ENCODE data around the gene COX6B2.
A peak's percentile ranks its signal among the peaks of the same experiment; 100 is the strongest.

Gene COX6B2

DNA sequence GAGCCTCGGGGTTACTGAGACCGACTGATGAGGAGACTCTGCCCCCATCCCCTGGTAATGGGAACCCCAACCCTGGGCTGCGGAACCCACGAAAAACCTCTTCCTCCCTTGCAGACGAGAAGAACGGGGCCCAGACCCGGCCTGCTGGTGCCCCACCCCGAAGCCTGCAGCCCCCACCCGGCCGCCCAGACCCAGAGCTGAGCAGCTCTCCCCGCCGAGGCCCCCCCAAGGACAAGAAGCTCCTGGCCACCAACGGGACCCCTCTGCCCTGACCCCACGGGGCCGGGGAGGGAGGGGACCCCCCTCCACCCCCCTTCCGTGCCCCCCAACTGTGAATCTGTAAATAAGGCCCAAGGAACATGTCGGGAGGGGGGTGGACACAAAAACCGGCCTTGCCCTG lies 42.7 kb downstream of the COX6B2 start:
- no peak for DNase-seq

DNA sequence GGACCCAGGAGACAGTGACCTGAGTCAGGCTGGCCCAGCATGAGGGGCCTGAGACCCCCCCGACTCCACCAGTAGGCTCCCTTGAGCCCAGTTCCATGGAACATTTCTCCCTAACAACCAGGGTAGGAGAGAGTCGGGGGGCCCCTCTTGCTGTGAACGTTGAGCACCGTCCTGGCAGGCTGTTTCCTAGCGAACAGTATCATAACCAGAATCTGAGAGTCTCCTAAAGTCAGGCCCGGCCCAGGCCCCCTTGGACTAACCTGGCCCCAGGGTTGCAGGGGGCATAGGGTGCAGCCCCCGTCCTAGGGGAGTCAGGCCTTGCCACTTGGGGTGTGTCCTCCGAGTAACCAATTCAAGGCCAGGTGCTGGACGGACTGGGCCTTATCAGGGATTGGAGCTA lies 43.1 kb downstream of the COX6B2 start:
- DNase-seq, result no peak

DNA sequence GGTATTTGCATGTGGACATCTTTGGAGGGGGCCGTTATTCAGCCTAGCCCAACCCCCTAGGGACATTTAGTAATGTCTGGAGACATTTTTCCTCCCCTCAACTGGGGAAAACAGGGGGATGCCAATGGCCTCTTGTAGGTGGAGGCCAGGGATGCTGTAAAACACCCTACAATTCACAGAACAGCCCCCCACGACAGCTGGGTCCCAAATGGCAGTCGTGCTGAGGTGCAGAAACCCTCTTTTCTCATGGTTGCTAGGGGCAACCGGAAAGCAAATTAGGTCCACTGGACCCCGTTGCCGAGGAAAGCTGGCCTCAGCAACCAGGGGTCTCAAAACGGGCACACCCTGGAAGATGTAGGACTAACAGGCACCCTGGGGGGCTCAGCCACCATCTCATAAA lies 44.0 kb downstream of the COX6B2 start:
- DNase-seq, result no peak

DNA sequence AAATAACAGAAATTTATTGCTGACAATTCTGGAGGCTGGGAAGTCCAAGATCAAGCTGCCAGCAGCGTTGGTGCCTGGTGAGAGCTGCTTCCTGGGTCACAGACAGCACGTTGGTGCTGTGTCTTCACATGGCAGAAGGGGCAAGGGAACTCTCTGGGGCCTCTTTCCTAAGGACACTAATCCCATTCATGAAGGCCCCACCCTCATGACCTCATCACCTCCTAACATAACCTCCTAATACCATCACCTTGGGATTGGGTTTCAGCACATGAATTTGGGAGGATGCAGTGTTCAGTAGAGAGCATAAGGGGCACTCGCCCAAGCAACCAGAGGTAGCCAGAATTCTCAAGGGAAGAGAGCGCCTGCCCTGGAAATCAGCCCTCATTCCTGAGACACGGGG lies 45.1 kb downstream of the COX6B2 start:
- no peak for DNase-seq

DNA sequence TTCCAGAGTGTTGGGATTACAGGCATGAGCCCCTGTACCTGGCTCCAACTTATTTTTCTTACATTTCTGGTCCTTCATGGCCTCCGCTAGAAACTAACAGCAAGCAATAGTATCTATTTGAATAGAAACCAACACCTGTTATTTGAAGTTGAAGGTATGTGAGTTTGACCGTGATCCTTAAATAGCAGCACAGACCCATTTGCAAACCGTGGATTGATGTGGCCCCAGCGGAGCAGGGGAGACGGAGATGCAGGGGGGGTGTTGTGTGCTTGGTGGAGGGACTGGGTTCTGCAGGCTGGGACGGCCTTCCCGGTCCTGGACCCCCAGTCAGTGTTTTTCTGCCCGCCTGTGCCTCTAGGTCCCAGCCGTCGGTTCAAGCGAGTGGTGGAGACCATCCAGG lies 46.2 kb downstream of the COX6B2 start:
- no peak for DNase-seq

DNA sequence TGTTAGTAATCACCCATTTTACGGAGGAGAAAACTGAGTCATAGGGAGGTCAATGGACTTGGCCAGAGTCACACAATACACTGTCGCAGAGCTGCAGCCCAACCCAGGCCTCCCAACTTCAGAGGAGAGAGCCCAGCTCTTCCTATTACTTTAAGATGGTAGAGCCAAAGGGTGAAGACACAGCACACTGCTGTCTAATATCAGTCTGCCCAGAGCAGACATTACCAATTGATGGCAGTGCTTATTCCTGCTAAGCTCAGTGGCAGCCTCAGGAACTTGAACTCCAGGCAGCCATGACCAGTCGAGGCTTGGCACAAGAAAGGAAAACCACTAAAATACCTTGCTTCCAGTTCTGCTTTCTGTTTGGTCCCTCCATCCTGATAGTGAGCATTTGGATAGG lies 47.8 kb downstream of the COX6B2 start:
- DNase-seq, result no peak

DNA sequence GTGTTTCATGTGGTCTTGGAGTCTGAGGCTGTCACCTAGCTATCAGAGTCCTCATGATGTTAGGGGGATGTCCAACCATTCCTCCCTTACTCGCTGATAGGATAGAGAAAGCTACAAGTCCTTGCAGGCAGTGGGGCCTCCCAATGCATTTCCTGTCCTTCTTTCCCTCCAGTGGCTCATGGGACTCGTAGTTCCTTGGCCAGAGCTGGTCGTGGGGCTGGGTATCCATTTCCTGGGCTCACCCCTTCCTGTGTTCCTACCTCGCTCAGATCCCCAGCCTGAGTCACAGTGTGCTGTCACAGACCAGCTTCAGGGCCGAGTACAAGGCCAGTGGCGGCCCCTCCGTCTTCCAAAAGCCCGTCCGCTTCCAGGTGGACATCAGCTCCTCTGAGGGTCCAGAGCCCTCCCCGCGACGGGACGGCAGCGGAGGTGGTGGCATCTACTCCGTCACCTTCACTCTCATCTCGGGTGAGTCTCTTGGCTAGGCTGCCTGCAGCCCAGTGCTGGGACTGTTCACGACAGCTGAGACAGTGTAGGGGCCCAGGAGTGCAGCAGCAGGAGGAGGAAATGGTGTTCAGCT lies 48.4 kb downstream of the COX6B2 start:
- DNase-seq, result no peak

DNA sequence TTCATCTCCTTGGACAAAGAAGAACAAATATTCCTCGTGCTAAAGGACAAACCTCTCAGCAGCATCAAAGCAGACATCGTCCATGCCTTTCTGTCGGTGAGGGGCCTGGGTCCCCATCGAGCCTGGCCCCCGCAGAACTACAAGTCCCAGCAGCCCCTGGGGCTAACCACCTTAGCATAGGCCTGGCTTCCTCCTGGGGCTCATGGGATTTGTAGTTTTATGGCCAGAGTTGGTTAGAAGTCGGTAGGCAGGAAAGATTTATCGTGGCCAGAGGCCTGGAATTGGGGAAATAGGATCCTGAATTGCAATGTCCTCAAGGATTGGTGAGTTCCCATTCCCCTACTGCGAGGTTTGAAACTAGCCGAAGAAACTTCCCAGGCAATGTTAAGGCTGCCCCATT lies 49.0 kb downstream of the COX6B2 start:
- DNase-seq, result no peak

DNA sequence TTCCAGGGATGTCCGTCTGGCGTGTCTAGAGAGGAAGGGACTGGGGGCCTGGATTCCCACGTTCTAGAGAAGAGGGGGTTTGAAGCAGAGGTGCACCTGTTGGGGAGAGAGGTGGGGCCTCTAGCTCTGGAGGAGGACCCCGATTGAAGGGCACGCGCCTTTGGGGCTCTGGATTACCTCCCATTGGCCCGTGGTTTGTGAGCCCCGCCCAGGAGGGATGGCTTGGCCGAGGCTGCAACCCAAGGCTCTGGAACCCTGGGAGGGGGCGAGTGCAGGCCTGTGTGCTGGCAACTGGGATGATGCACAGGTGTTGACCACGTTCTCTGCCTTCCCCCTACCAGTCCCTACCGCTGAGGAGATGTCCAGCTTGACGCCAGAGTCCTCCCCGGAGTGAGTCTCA lies 49.5 kb downstream of the COX6B2 start:
- DNase-seq, result no peak

DNA sequence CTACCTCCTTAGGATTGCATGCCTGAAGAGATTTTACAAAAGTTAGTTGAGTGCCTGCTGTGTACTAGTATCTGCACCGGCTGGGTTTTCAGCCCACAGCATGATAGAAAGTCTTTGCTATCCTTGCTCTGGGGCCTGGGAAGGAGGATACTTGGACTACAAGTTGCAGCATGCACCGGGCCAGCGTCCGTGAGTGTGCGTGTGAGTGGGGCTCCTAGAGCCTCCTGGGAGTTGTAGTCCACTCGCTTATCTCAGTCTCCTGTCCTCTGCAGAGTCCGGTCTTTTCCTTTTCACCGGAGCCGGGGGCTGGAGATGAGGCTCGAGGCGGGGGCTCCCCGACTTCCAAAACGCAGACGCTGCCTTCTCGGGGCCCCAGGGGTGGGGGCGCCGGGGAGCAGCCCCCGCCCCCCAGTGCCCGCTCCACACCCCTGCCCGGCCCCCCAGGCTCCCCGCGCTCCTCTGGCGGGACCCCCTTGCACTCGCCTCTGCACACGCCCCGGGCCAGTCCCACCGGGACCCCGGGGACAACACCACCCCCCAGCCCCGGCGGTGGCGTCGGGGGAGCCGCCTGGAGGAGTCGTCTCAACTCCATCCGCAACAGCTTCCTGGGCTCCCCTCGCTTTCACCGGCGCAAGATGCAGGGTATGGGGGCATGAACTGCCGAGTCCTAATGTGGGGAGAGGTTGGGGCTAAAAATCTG lies 50.1 kb downstream of the COX6B2 start:
- no peak for DNase-seq

DNA sequence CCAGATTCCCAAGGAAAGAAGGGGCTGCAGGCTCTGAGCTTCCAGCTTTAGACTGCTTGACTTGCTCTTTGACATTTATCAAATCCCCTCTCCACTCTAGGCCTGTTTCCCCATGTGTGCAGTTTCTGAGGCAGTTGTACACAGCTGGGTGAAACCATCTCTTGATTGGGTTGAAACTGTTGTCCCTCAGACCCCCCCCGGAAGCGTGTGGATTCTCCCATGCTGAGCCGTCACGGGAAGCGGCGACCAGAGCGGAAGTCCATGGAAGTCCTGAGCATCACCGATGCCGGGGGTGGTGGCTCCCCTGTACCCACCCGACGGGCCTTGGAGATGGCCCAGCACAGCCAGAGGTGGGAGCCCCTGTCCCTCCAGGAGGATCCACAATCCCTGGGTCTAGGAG lies 51.0 kb downstream of the COX6B2 start:
- no peak for DNase-seq

DNA sequence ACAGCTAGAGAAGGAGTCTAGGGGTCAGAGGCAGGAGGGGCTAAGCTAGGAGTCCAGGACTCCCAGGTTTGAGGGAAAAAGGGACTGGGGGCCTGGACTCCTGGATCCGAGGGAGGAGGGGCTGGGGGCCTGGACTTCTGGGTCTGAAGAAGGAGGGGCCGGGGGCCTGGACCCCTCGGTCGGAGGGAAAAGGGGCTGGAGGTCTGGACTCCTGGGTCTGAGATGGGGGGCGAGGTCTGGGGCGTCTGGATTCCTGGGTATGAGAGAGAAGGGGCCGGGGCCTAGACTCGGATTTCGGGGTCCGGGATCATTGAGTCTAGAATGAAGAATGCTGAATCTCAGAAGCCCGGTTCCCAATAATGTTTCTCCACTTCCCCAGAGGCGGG lies 52.2 kb downstream of the COX6B2 start:
- no peak for DNase-seq

DNA sequence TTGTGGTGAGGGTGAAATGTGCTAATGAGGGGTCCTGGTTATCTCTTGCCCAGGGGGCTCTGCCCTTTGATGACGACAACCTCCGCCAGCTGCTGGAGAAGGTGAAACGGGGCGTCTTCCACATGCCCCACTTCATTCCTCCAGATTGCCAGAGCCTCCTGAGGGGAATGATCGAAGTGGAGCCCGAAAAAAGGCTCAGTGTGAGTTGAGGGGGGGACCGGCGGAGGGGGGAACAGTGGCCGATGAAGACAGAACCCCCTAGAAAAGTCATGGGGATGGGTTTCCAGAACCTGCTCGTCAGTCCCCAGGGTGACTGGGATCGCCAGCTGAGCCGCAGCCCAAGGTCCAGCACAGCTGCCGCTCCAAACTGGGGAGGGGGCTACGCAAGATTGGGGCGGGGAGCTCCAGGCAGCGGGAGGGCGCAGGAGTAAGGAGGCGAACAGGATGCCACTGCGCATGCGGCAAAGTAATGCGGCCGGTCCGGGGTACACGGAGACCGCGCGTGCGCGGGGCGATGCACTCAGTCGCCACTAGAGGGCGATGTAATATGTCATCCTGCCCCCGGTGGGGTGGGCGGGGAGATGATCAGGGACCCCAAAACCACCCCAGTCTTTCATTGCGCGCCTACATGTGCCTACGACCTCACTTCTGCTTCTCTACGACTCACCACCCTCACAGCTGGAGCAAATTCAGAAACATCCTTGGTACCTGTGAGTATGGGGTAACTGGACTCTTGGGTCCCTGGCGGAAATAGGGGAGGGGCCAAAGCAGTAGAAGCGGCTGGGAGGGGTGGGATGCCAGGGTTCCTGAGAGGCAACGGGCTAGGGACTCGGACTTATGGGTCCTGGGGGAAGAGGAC lies 52.8 kb downstream of the COX6B2 start:
- peak; percentile 90 for DNase-seq

DNA sequence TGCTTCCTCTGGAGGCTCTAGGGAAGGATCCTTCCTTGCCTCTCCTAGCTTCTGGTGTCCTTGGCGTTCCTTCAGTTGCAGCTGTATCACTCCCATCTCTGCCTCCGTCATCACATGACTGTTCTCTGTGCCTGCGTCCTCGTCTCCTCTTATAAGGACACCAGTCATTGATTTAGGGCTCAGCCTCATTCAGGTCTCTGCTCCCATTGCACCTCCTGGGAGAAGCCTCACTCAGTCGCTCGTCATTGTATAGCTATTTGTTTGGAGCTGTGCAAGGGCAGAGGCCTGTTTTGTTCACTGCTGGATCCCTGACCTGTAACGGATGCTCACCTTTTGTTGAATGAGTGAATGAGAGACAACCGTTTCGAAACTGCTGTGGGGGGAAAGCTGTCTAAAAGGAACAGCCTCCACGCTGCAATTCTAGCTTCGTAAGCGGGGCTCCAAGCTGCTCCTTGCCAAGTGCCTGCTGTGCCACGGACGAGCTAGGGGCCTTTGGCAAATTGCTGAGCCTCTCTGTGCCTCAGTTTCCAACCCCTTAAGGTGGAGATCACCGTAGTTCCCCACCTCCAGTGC lies 53.5 kb downstream of the COX6B2 start:
- no peak for DNase-seq

DNA sequence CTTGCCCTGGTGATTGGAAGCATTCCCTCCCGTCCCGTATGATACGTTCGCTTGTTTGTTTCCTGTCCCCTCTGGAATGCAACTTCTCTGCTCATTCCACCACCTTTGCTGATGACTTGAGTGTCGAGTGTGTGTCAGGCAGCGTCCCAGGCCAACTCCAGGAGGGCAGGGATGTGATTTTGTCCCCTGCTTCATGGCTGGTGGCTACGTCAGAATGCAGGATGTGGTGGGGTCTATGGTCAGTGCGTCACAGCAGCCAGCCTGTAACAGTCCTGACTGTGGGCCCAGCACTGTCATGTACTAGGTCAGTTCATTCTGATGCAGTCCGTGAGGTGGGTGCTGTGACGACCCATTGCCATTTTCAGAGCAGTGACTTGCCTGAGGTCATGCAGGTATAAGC lies 54.5 kb downstream of the COX6B2 start:
- DNase-seq, result no peak

Measured in left hindlimb (tissue), 1 donor.